ENCODE results near the gene SLC35F3.

Gene SLC35F3

DNA sequence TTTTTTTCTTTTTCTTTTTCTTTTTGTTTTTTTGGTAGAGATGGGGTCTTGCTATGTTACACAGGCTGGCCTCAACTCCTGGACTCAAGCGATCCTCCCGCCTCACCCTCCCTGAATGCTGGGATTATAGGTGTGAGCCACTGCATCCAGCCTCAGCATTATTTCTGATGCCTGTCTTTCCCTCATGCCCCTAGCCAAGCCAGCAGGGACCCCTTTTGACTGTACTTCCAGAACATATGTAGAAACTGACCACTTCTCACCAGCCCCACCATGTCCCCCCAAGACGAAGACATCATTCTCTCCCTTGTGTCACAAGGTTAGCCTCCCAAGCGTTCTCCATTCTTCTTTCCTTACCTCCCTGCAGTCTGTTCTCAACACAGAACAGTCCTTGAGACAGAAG is 360.8 kb downstream of the SLC35F3 start:
- no peak overlapping the region for H3K27ac ChIP-seq
- TF ChIP-seq CTCF (conservative IDR thresholded peaks at IDR 0.05) = no peak

- no peak overlapping the region for H3K27ac ChIP-seq
- TF ChIP-seq CTCF (conservative IDR thresholded peaks at IDR 0.05) = no peak
These were observed 361.4 kb downstream of the SLC35F3 start for GRCh38 chr1:234265861-234266260.

DNA sequence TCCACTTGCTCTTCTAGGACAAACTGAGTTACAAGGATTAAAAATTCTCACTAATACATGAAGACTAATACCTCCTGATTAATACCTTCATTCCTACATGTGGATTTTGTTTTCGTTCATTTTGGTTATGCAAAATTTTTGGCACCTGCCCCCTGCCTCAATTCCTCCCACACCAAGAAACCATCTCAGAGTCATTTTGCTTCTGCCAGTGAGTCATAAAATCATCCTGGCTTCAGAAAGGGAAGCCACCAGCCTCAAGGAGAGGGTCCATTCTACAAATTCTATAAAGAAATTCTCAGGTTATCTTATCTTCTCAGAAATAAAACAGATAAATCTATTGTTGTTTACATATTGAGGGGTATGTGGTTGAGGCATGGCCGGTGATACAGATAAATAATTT is 365.6 kb downstream of the SLC35F3 start:
- no peak overlapping the region for H3K27ac ChIP-seq
- no peak for TF ChIP-seq CTCF (conservative IDR thresholded peaks at IDR 0.05)

- no peak overlapping the region for H3K27ac ChIP-seq
- no peak for TF ChIP-seq CTCF (conservative IDR thresholded peaks at IDR 0.05)
These were observed 366.2 kb downstream of the SLC35F3 start for GRCh38 chr1:234270581-234271242.

GRCh38 chr1:234271243-234271606 is 366.7 kb downstream of the SLC35F3 start:
- no peak overlapping the region for H3K27ac ChIP-seq
- TF ChIP-seq CTCF (conservative IDR thresholded peaks at IDR 0.05) = no peak

- no peak for TF ChIP-seq CTCF (conservative IDR thresholded peaks at IDR 0.05)
- H3K27ac ChIP-seq = no peak overlapping the region
These were observed 368.3 kb downstream of the SLC35F3 start for GRCh38 chr1:234272656-234273312.

- no peak overlapping the region for H3K27ac ChIP-seq
- TF ChIP-seq CTCF (conservative IDR thresholded peaks at IDR 0.05) = no peak
These were observed 369.5 kb downstream of the SLC35F3 start for GRCh38 chr1:234273981-234274380.

Measured in VCaP (cell line).